Breast epithelium (tissue), 3 donors: ENCODE results near the gene RYK.

Experiments used
- POLR2A ChIP-seq: fragments of 450-650 bp; IDR thresholded peaks from one replicate; pipeline ENCODE4 v1.6.1; 2016; ENCODE audit warnings: antibody characterized with exemption, mild to moderate bottlenecking, moderate library complexity
- TF ChIP-seq, protein P1 (sequence below), 3 donors: fragments of 450-650 bp; IDR thresholded peaks; one replicate each; pipeline ENCODE4 v1.5.1; 2016 to 2017; ENCODE audit warnings: antibody characterized with exemption in 3 of 3, mild to moderate bottlenecking in 3 of 3, moderate library complexity in 3 of 3

DNA sequence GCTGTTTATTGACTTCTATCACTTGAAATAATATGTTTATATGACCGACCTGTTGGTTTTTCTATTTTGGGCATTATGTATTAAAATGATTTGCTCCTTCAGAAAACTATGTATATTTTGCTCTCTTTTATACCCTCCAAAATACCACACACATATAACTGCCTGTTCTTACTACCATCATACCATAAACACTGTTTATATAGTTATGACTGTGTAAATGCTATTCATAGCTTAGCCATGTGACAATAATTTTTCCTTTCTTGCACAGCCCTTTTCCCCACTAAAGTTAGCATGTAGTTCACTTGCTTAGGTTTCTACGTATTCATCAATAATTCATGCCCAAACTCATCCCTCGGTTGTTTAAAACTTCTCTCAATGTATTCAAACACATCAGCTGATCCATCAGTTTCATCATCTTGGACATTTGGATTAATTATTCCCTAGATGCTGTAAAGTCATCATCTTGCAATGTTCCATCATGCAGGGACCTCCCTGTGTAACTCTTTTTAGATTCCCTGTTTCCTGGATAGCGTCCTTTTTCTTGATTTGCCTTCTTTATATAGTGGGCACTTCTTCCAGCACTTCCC lies 8.2 kb upstream of the RYK start:
- TF ChIP-seq POLR2A: no peak
- TF ChIP-seq, protein P1, sequence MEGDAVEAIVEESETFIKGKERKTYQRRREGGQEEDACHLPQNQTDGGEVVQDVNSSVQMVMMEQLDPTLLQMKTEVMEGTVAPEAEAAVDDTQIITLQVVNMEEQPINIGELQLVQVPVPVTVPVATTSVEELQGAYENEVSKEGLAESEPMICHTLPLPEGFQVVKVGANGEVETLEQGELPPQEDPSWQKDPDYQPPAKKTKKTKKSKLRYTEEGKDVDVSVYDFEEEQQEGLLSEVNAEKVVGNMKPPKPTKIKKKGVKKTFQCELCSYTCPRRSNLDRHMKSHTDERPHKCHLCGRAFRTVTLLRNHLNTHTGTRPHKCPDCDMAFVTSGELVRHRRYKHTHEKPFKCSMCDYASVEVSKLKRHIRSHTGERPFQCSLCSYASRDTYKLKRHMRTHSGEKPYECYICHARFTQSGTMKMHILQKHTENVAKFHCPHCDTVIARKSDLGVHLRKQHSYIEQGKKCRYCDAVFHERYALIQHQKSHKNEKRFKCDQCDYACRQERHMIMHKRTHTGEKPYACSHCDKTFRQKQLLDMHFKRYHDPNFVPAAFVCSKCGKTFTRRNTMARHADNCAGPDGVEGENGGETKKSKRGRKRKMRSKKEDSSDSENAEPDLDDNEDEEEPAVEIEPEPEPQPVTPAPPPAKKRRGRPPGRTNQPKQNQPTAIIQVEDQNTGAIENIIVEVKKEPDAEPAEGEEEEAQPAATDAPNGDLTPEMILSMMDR (IDR thresholded peaks at IDR 0.05): no peak
